ENCODE results near the gene RAD51B.

- TF ChIP-seq CTCF (tag by site-specific recombination; IDR thresholded peaks at IDR 0.05) (no peak), ZBTB26 (tag by site-specific recombination; optimal IDR thresholded peaks at IDR 0.05) (no peak), ZBTB17 (tag by site-specific recombination; IDR thresholded peaks at IDR 0.05) (no peak), GLI2 (tag by site-specific recombination; IDR thresholded peaks at IDR 0.05; ENCODE audit: borderline replicate concordance, low read depth) (no peak), ZNF362 (tag by site-specific recombination; IDR thresholded peaks at IDR 0.05) (no peak), ZNF514 (tag by site-specific recombination; IDR thresholded peaks at IDR 0.05) (no peak), ZNF433 (tag by site-specific recombination; IDR thresholded peaks at IDR 0.05; ENCODE audit: low read depth) (no peak), PRDM1 (tag by site-specific recombination; IDR thresholded peaks at IDR 0.05) (no peak), SCRT2 (tag by site-specific recombination; IDR thresholded peaks at IDR 0.05) (no peak), REST (tag by site-specific recombination; IDR thresholded peaks at IDR 0.05) (no peak), ZNF146 (tag by site-specific recombination; IDR thresholded peaks at IDR 0.05) (no peak)
Measured at GRCh38 chr14:68416171-68416570, 596.6 kb downstream of the RAD51B start.

Data from HEK293 (cell line).